Spleen (tissue), 7 donors: ENCODE results near the gene ADCY10.

ENCODE experiments used
- CTCF ChIP-seq, 11 experiments: fragments of 200-600 bp in 7 of 11; fragments of 450-650 bp in 4 of 11; sonication (generic) in 4 of 11; IDR thresholded peaks in 8 of 11; conservative IDR thresholded peaks in 3 of 11; 1 replicate in 7 of 11; 2 replicates in 4 of 11; pipeline versions ENCODE4 v1.4.0 to v1.8.0; 2016 to 2021; ENCODE audit warnings: antibody characterized with exemption in 11 of 11, inconsistent platforms in 4 of 11, mild to moderate bottlenecking in 1 of 11
- POLR2A ChIP-seq, 3 donors: fragments of 450-650 bp; IDR thresholded peaks; one replicate each; pipeline ENCODE4 v1.5.1; 2017; ENCODE audit warnings: antibody characterized with exemption in 3 of 3, mild to moderate bottlenecking in 1 of 3
- POLR2AphosphoS5 ChIP-seq, 3 donors: sonication (generic); formaldehyde crosslinking; IDR thresholded peaks; one replicate each; pipeline ENCODE4 v1.5.1; 2017; ENCODE audit warnings: antibody characterized with exemption in 3 of 3
- donor health status: DM: no; HTN: no; CAD: no; lungs with moderate emphysema.
- donor health status: DM: no; HTN: no; CAD: no.
- donor health status: DM: no; HTN: no; CAD: no.

- TF ChIP-seq CTCF (IDR thresholded peaks at IDR 0.05 in 8 of 11, conservative IDR thresholded peaks at IDR 0.05 in 3 of 11) (no peak), POLR2A (IDR thresholded peaks at IDR 0.05) (no peak), POLR2AphosphoS5 (IDR thresholded peaks at IDR 0.05) (no peak)
Observed at GRCh38 chr1:167789501-167789900, 124.4 kb downstream of the ADCY10 start.
